Measurements from ENCODE around the gene OSBPL6. TPM values are rescaled to one million over a fixed set of nuclear protein-coding genes. Genes with fewer than 3 reads are reported as not detected.

The OSBPL6 gene
- total RNA-seq, 1 experiment from 2014 or later = 11.6 TPM

DNA sequence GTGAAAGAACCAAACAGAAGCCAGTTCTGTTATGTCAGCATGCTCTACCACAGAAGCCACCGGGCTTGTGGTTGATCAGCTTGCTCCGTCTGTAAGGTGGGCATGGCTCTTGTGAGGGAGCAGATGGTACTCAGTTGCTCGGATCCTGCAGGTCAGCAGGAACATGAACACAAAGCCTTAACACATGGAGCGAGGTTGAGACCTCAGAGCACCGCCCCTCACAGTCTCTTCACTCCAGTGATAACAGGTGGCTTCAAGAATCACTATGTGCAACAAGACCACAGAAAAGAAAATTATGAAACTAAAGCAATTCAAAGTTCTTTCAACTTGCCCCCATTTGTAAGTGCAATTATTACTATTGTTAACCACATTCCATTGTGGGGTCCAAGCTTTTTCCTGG, 72.1 kb downstream of the OSBPL6 start:
- no peaks in the 10 kb centered on the region for H3K4me1 ChIP-seq (ENCODE audit: control insufficient read depth in 1 of 2, insufficient read depth in 2 of 2, low read length in 2 of 2)
- H3K9me3 ChIP-seq (ENCODE audit: control insufficient read depth in 1 of 2, insufficient read depth in 1 of 2, low read depth in 1 of 2, low read length in 2 of 2) = no peaks in the 10 kb centered on the region
- no peaks in the 10 kb centered on the region for H3K9me2 ChIP-seq (ENCODE audit: insufficient read depth)
- no peak overlapping the region for H3K4me2 ChIP-seq (ENCODE audit: low read length)
- intact Hi-C loops (cut with micrococcal nuclease) = no loop called here
- no peak overlapping the region for H3K4me3 ChIP-seq (replicated peaks in 1 of 2; ENCODE audit: low read depth in 1 of 2, low read length in 2 of 2)
- H4K20me1 ChIP-seq (ENCODE audit: insufficient read depth) = no peaks in the 10 kb centered on the region
- POLR2A ChIA-PET = no interaction called here
- no peaks in the 10 kb centered on the region for H3K79me2 ChIP-seq (ENCODE audit: insufficient read depth, low read length)
- H3K27me3 ChIP-seq (ENCODE audit: insufficient read depth, low read length) = no peaks in the 10 kb centered on the region
- ATAC-seq (no peak), DNase-seq (ENCODE audit: low read depth, low spot score) (no peak)
- H3K36me3 ChIP-seq (ENCODE audit: control insufficient read depth in 1 of 2, insufficient read depth in 2 of 2, low read length in 2 of 2) = no peaks in the 10 kb centered on the region
- TF ChIP-seq FOSL1 (IDR thresholded peaks at IDR 0.05; ENCODE audit: low read depth) (no peak), SP1 (IDR thresholded peaks at IDR 0.05; ENCODE audit: low read depth) (no peak), EGR1 (IDR thresholded peaks at IDR 0.05; ENCODE audit: low read depth) (no peak), JUND (IDR thresholded peaks at IDR 0.05) (no peak), ZFX (IDR thresholded peaks at IDR 0.05) (no peak), EZH2phosphoT487 (IDR thresholded peaks at IDR 0.05; ENCODE audit: borderline replicate concordance) (no peak), CEBPB (IDR thresholded peaks at IDR 0.05; ENCODE audit: low read depth) (no peak)
- TF ChIP-seq, protein P1, sequence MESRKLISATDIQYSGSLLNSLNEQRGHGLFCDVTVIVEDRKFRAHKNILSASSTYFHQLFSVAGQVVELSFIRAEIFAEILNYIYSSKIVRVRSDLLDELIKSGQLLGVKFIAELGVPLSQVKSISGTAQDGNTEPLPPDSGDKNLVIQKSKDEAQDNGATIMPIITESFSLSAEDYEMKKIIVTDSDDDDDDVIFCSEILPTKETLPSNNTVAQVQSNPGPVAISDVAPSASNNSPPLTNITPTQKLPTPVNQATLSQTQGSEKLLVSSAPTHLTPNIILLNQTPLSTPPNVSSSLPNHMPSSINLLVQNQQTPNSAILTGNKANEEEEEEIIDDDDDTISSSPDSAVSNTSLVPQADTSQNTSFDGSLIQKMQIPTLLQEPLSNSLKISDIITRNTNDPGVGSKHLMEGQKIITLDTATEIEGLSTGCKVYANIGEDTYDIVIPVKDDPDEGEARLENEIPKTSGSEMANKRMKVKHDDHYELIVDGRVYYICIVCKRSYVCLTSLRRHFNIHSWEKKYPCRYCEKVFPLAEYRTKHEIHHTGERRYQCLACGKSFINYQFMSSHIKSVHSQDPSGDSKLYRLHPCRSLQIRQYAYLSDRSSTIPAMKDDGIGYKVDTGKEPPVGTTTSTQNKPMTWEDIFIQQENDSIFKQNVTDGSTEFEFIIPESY (IDR thresholded peaks at IDR 0.05; ENCODE audit: extremely low read depth, insufficient replicate concordance, low read length) = no peak
- CTCF ChIA-PET = no interaction called here
- no TSS peak for BruUV-seq (replicated peaks)
- H3K9ac ChIP-seq (ENCODE audit: low read length) = no peak overlapping the region
- no peak overlapping the region for H2AFZ ChIP-seq (ENCODE audit: low read depth, low read length, poor library complexity, severe bottlenecking)
- no peak overlapping the region for H3K27ac ChIP-seq (ENCODE audit: low read depth, low read length)
- RAD21 ChIA-PET (ENCODE audit: low non-redundant PET in 1 of 2, low total read pairs in 2 of 2, uncharacterized antibody in 2 of 2, unreplicated experiment in 2 of 2) = no interaction called here

- no peaks in the 10 kb centered on the region for H3K9me3 ChIP-seq (ENCODE audit: control insufficient read depth in 1 of 2, insufficient read depth in 1 of 2, low read depth in 1 of 2, low read length in 2 of 2)
- H3K9me2 ChIP-seq (ENCODE audit: insufficient read depth) = no peaks in the 10 kb centered on the region
- H3K36me3 ChIP-seq (ENCODE audit: control insufficient read depth in 1 of 2, insufficient read depth in 2 of 2, low read length in 2 of 2) = no peaks in the 10 kb centered on the region
- no peak overlapping the region for H3K9ac ChIP-seq (ENCODE audit: low read length)
- RAD21 ChIA-PET (ENCODE audit: low non-redundant PET in 1 of 2, low total read pairs in 2 of 2, uncharacterized antibody in 2 of 2, unreplicated experiment in 2 of 2) = no interaction called here
- no peaks in the 10 kb centered on the region for H4K20me1 ChIP-seq (ENCODE audit: insufficient read depth)
- intact Hi-C loops (cut with micrococcal nuclease) = no loop called here
- no peak overlapping the region for H3K4me3 ChIP-seq (replicated peaks in 1 of 2; ENCODE audit: low read depth in 1 of 2, low read length in 2 of 2)
- BruUV-seq (replicated peaks) = no TSS peak
- POLR2A ChIA-PET = no interaction called here
- H3K4me1 ChIP-seq (ENCODE audit: control insufficient read depth in 1 of 2, insufficient read depth in 2 of 2, low read length in 2 of 2) = no peaks in the 10 kb centered on the region
- no peak overlapping the region for H3K4me2 ChIP-seq (ENCODE audit: low read length)
- ATAC-seq = no peak
- H2AFZ ChIP-seq (ENCODE audit: low read depth, low read length, poor library complexity, severe bottlenecking) = no peak overlapping the region
- H3K79me2 ChIP-seq (ENCODE audit: insufficient read depth, low read length) = no peaks in the 10 kb centered on the region
- no peak overlapping the region for H3K27ac ChIP-seq (ENCODE audit: low read depth, low read length)
- TF ChIP-seq CEBPB (IDR thresholded peaks at IDR 0.05; ENCODE audit: low read depth) = no peak
- no peak for TF ChIP-seq SP1 (IDR thresholded peaks at IDR 0.05; ENCODE audit: low read depth)
- TF ChIP-seq POLR2A (IDR thresholded peaks at IDR 0.05; ENCODE audit: borderline replicate concordance, extremely low read depth, insufficient read depth, insufficient read length) = no peak
- no peak for TF ChIP-seq JUND (IDR thresholded peaks at IDR 0.05)
- no peak for TF ChIP-seq EGR1 (IDR thresholded peaks at IDR 0.05; ENCODE audit: low read depth)
- TF ChIP-seq, protein P2, sequence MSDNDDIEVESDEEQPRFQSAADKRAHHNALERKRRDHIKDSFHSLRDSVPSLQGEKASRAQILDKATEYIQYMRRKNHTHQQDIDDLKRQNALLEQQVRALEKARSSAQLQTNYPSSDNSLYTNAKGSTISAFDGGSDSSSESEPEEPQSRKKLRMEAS (IDR thresholded peaks at IDR 0.05) = no peak
- no peak for TF ChIP-seq SRF (IDR thresholded peaks at IDR 0.05; ENCODE audit: low read depth)
- TF ChIP-seq SIN3A (IDR thresholded peaks at IDR 0.05; ENCODE audit: low read depth) = no peak
- TF ChIP-seq ELF1 (IDR thresholded peaks at IDR 0.05; ENCODE audit: borderline replicate concordance, low read depth) = no peak
- TF ChIP-seq, protein P1 (IDR thresholded peaks at IDR 0.05; ENCODE audit: extremely low read depth, insufficient replicate concordance, low read length) = no peak
- TF ChIP-seq, protein P3, sequence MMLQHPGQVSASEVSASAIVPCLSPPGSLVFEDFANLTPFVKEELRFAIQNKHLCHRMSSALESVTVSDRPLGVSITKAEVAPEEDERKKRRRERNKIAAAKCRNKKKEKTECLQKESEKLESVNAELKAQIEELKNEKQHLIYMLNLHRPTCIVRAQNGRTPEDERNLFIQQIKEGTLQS (IDR thresholded peaks at IDR 0.05) = no peak
- no peaks in the 10 kb centered on the region for H3K27me3 ChIP-seq (ENCODE audit: insufficient read depth, low read length)
- no peak for DNase-seq (ENCODE audit: low read depth, low spot score)
- CTCF ChIA-PET = no interaction called here
Observed at GRCh38 chr2:178267660-178268059, 73.3 kb downstream of the OSBPL6 start.

Data from HCT116 (cell line).